ENCODE data around the gene DCAF7.

Gene DCAF7

DNA sequence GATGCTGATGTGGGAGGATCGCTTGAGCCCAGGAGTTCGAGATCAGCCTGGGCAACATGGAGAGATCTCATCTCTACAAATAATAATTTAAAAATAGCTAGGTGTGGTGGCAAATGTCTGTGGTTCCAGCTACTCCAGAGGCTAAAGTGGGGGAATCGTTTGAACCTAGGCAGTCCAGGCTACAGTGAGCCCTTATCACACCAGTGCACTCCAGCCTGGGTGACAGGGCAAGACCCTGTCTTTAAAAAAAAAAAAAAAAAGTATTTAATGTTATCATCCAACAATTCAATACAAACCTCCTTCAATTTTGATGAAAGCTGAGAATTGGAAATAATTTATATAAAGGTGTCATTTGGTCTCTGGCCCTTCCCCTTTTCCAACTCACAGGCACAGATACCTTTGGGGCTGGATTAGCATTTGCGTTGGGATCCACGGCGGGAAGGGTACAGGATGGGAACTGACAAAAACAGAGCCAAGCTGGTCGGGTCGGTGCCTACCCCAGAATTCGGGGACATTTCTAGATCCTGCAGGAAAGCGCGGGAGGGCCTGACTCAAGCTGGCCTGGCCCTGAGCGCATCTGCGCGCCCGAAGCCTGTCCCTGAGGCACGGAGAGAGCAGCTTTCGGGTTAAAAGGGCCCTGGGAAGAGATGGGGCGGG, 860 bp upstream of the DCAF7 start:
- Histone ChIP-seq H3K79me2 (ENCODE audit: control insufficient read depth, insufficient read depth, low read length, unreplicated experiment) (peaks cover 39% of the 10 kb centered on the region), H2AFZ (ENCODE audit: low read length, unreplicated experiment) (peak overlapping the region; percentile 59)

DNA sequence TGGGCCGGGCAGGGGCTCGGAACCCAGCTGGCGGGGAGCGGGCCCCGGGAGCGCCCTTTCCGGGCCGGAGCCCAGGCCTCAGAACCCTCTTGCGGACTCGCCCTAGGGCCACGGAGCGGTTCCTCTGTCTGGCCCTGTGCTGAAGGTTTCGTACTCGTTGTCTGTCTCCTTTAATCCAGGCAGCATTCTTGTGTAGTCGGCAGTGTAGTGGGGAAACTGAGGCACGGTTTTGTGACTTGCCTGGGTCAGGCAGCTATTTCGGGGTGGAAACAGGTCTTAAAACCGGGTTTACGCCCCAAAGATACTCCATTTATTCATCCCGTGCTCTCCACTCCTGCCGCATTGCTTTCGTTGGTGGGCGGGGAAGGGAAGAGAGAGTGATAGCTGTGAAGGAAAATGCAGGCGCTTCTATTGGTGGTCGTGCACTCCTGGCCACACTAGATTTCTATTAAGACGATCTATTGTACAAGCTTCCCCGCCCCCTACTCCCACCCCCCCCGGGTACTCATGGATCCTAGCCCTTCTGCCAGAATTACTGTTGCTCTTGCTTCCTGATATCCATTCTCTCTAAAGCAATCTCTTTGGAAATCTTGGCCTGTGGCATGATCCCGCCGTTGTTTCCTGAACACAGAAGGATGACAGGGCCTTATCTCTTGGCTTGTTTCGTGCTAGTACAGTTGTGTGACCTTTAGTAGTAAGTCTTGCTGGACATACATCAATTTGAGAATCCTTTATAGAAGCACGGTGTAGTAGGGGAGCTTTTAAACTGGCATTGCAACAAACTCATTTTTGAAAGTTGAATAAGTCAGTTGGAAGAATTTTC, 751 bp downstream of the DCAF7 start:
- Histone ChIP-seq H3K27me3 (ENCODE audit: insufficient read depth, low read length) (no peaks in the 10 kb centered on the region), H3K36me3 (ENCODE audit: insufficient read depth, low read length) (no peaks in the 10 kb centered on the region; the same call in 1 of the 2 replicates), H3K27ac (ENCODE audit: low read depth, low read length) (peak overlapping the region; percentile 68), H3K4me3 (ENCODE audit: low read depth, low read length) (peak overlapping the region; percentile 80), H3K4me1 (ENCODE audit: control insufficient read depth, insufficient read depth, low read length, unreplicated experiment) (peaks cover 11% of the 10 kb centered on the region), H2AFZ (ENCODE audit: low read length, unreplicated experiment) (peak overlapping the region; percentile 40), H3K79me2 (ENCODE audit: control insufficient read depth, insufficient read depth, low read length, unreplicated experiment) (peaks cover 55% of the 10 kb centered on the region)

More for the DNA sequence above, 860 bp upstream of the DCAF7 start:
- no peaks in the 10 kb centered on the region for H3K36me3 ChIP-seq (ENCODE audit: insufficient read depth, low read length)
- H3K27me3 ChIP-seq (ENCODE audit: insufficient read depth, low read length), result no peaks in the 10 kb centered on the region
- H3K4me1 ChIP-seq (ENCODE audit: control insufficient read depth, insufficient read depth, low read length, unreplicated experiment), result peaks cover 11% of the 10 kb centered on the region
- H3K27ac ChIP-seq (ENCODE audit: low read depth, low read length), result peak overlapping the region; percentile 53
- H3K4me3 ChIP-seq (ENCODE audit: low read depth, low read length), result peak overlapping the region; percentile 80

DNA sequence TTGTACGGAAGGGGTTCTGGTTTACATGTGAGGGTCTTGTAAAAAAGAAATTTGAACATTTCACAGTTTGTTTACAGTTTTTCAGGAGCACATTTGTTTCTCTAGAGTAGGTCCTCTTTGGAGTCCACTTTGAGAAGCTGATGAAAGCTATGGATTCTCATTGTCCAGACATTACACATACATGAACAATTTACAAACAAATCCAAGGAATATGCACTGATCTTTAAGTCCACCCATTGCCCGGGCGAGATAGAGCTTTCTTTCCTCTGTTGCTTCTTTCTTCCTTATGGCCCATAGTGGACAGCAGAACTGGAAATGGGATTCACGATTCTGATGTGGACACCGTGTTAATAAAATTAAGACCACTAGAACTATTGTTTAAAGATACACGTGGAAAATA, 1.9 kb downstream of the DCAF7 start:
- H3K27ac ChIP-seq (ENCODE audit: low read depth, low read length), result no peak overlapping the region
- no peak overlapping the region for H2AFZ ChIP-seq (ENCODE audit: low read length, unreplicated experiment)
- peaks cover 11% of the 10 kb centered on the region for H3K4me1 ChIP-seq (ENCODE audit: control insufficient read depth, insufficient read depth, low read length, unreplicated experiment)
- no peaks in the 10 kb centered on the region for H3K27me3 ChIP-seq (ENCODE audit: insufficient read depth, low read length)
- H3K79me2 ChIP-seq (ENCODE audit: control insufficient read depth, insufficient read depth, low read length, unreplicated experiment), result peaks cover 67% of the 10 kb centered on the region
- H3K36me3 ChIP-seq (ENCODE audit: insufficient read depth, low read length), result no peaks in the 10 kb centered on the region; the same call in 1 of the 2 replicates
- H3K4me3 ChIP-seq (ENCODE audit: low read depth, low read length), result peak overlapping the region; percentile 80

GRCh38 chr17:63555500-63556156, 5.4 kb downstream of the DCAF7 start:
- Histone ChIP-seq H3K4me1 (ENCODE audit: control insufficient read depth, insufficient read depth, low read length, unreplicated experiment) (peaks cover 11% of the 10 kb centered on the region), H3K4me3 (ENCODE audit: low read depth, low read length) (no peak overlapping the region), H3K27ac (ENCODE audit: low read depth, low read length) (no peak overlapping the region), H3K27me3 (ENCODE audit: insufficient read depth, low read length) (no peaks in the 10 kb centered on the region), H3K79me2 (ENCODE audit: control insufficient read depth, insufficient read depth, low read length, unreplicated experiment) (peaks cover 92% of the 10 kb centered on the region), H2AFZ (ENCODE audit: low read length, unreplicated experiment) (no peak overlapping the region), H3K36me3 (ENCODE audit: insufficient read depth, low read length) (no peaks in the 10 kb centered on the region; the same call in 1 of the 2 replicates)

DNA sequence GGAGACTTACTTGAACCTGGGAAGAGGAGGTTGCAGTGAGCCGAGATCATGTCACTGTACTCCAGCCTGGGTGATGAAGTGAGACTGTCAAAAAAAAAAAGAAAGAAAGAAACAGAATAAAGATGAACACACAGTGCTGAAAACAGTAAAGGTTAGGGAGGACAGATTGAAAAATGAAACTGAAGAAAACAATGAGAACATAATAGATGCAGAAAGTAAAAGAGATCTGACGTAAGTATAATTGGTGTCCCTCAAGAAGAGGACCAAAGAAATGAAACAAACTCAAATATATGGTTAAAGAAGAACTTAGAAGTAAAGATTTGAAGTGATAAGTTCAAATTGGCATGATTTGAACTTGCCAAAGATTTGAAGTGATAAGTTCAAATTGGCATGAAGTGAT, 7.1 kb downstream of the DCAF7 start:
- no peak overlapping the region for H3K4me3 ChIP-seq (ENCODE audit: low read depth, low read length)
- no peaks in the 10 kb centered on the region for H3K27me3 ChIP-seq (ENCODE audit: insufficient read depth, low read length)
- no peaks in the 10 kb centered on the region; the same call in 1 of the 2 replicates for H3K36me3 ChIP-seq (ENCODE audit: insufficient read depth, low read length)
- peaks cover 90% of the 10 kb centered on the region for H3K79me2 ChIP-seq (ENCODE audit: control insufficient read depth, insufficient read depth, low read length, unreplicated experiment)
- H3K4me1 ChIP-seq (ENCODE audit: control insufficient read depth, insufficient read depth, low read length, unreplicated experiment), result peaks cover 6% of the 10 kb centered on the region
- no peak overlapping the region for H3K27ac ChIP-seq (ENCODE audit: low read depth, low read length)
- H2AFZ ChIP-seq (ENCODE audit: low read length, unreplicated experiment), result no peak overlapping the region

DNA sequence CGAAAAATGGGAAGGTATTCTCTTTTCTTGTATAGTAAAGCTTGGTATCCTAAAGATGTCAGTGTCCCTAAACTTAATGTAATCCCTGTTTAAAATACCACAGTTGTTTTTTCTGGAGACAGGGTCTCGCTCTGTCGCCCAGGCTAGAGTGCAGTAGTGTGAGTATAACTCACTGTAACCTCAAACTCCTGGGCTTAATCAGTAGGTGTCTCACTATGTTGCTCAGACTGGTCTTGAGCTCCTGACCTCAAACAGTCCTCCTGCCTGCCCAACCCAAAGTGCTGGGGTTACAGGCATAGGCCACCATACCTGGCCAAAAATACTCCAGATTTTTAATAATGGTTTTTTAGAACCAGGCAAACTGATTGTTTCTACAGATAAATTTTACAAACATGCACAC, 8.2 kb downstream of the DCAF7 start:
- H3K4me3 ChIP-seq (ENCODE audit: low read depth, low read length), result no peak overlapping the region
- no peaks in the 10 kb centered on the region for H3K27me3 ChIP-seq (ENCODE audit: insufficient read depth, low read length)
- no peak overlapping the region for H2AFZ ChIP-seq (ENCODE audit: low read length, unreplicated experiment)
- H3K36me3 ChIP-seq (ENCODE audit: insufficient read depth, low read length), result no peaks in the 10 kb centered on the region; the same call in 1 of the 2 replicates
- no peak overlapping the region for H3K27ac ChIP-seq (ENCODE audit: low read depth, low read length)
- H3K4me1 ChIP-seq (ENCODE audit: control insufficient read depth, insufficient read depth, low read length, unreplicated experiment), result no peaks in the 10 kb centered on the region
- H3K79me2 ChIP-seq (ENCODE audit: control insufficient read depth, insufficient read depth, low read length, unreplicated experiment), result peaks cover 87% of the 10 kb centered on the region

DNA sequence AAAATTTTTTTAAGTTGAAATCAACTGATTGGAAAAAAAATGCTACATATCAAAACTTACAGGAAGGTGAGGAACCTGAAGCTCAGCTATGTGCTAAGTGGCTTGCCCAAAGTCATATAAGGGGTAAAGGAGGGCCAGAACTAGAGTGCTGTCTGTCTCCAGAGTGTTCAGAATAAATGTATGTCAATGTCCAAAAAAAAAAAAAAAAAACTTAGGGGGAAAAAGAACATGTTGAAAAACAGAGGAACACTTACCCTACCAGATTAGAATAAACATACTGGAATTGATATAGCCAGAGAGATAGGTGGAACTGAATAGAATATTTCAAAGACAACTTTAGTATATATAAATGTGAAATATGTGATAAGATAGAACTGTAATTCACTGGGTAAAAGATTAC, 11.5 kb downstream of the DCAF7 start:
- H3K27ac ChIP-seq (ENCODE audit: low read depth, low read length), result no peak overlapping the region
- no peak overlapping the region for H2AFZ ChIP-seq (ENCODE audit: low read length, unreplicated experiment)
- no peaks in the 10 kb centered on the region for H3K36me3 ChIP-seq (ENCODE audit: insufficient read depth, low read length)
- H3K4me3 ChIP-seq (ENCODE audit: low read depth, low read length), result no peak overlapping the region
- no peaks in the 10 kb centered on the region for H3K4me1 ChIP-seq (ENCODE audit: control insufficient read depth, insufficient read depth, low read length, unreplicated experiment)
- peaks cover 77% of the 10 kb centered on the region for H3K79me2 ChIP-seq (ENCODE audit: control insufficient read depth, insufficient read depth, low read length, unreplicated experiment)
- no peaks in the 10 kb centered on the region for H3K27me3 ChIP-seq (ENCODE audit: insufficient read depth, low read length)

DNA sequence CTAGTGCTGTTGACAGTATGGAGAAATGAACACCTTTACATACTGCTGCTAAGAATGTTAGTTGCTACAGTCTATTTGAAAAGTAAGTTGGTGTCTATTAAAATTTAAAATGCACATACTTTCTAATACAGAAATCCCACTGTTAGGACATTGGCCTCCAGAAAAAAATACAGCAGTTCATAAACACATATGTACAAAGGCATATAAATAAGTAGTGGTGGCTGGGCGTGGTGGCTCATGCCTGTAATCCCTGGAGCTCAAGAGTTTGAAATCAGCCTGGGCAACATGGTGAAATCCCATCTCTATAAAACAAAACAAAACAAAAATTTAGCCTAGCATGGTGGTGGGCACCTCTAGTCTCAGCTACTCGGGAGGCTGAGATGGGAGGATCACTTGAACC, 13.1 kb downstream of the DCAF7 start:
- no peak overlapping the region for H2AFZ ChIP-seq (ENCODE audit: low read length, unreplicated experiment)
- H3K27me3 ChIP-seq (ENCODE audit: insufficient read depth, low read length), result no peaks in the 10 kb centered on the region
- no peaks in the 10 kb centered on the region for H3K36me3 ChIP-seq (ENCODE audit: insufficient read depth, low read length)
- H3K79me2 ChIP-seq (ENCODE audit: control insufficient read depth, insufficient read depth, low read length, unreplicated experiment), result peaks cover 73% of the 10 kb centered on the region
- no peak overlapping the region for H3K27ac ChIP-seq (ENCODE audit: low read depth, low read length)
- H3K4me3 ChIP-seq (ENCODE audit: low read depth, low read length), result no peak overlapping the region
- no peaks in the 10 kb centered on the region for H3K4me1 ChIP-seq (ENCODE audit: control insufficient read depth, insufficient read depth, low read length, unreplicated experiment)

GRCh38 chr17:63564562-63564961, 14.3 kb downstream of the DCAF7 start:
- Histone ChIP-seq H3K27me3 (ENCODE audit: insufficient read depth, low read length) (no peaks in the 10 kb centered on the region), H2AFZ (ENCODE audit: low read length, unreplicated experiment) (no peak overlapping the region), H3K36me3 (ENCODE audit: insufficient read depth, low read length) (no peaks in the 10 kb centered on the region), H3K79me2 (ENCODE audit: control insufficient read depth, insufficient read depth, low read length, unreplicated experiment) (peaks cover 78% of the 10 kb centered on the region), H3K4me1 (ENCODE audit: control insufficient read depth, insufficient read depth, low read length, unreplicated experiment) (no peaks in the 10 kb centered on the region), H3K27ac (ENCODE audit: low read depth, low read length) (no peak overlapping the region), H3K4me3 (ENCODE audit: low read depth, low read length) (no peak overlapping the region)

DNA sequence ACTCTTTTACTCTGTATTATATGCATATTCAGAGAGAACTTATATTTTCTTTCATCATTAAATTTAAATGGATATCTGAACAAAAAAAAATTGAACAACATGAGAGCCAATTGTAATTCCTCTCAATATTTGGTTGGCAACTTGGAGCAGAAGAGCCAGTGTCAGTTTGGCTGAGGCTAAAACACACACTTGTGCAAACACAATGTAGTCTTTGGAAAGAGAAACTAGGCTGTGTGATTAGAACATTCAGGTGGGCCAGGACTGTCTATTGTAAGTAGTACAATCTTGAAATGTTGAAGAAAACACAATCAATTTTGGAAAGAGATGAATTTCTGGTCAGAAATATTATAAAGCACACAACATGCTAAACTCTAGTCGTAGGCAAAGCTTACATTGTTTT, 17.0 kb downstream of the DCAF7 start:
- Histone ChIP-seq H2AFZ (ENCODE audit: low read length, unreplicated experiment) (no peak overlapping the region), H3K4me1 (ENCODE audit: control insufficient read depth, insufficient read depth, low read length, unreplicated experiment) (peaks cover 10% of the 10 kb centered on the region), H3K79me2 (ENCODE audit: control insufficient read depth, insufficient read depth, low read length, unreplicated experiment) (peaks cover 66% of the 10 kb centered on the region), H3K27ac (ENCODE audit: low read depth, low read length) (no peak overlapping the region), H3K4me3 (ENCODE audit: low read depth, low read length) (no peak overlapping the region), H3K27me3 (ENCODE audit: insufficient read depth, low read length) (no peaks in the 10 kb centered on the region), H3K36me3 (ENCODE audit: insufficient read depth, low read length) (no peaks in the 10 kb centered on the region)
